ENCODE measurements around the gene SLC35B4. TPM values are rescaled to one million over a fixed set of nuclear protein-coding genes. Genes with fewer than 3 reads are reported as not detected.

The SLC35B4 gene
- total RNA-seq, 1 experiment from 2014 or later, result 14.7 TPM

- no peak for TF ChIP-seq CTCF (IDR thresholded peaks at IDR 0.05 in 2 of 3, conservative IDR thresholded peaks at IDR 0.05 in 1 of 3; ENCODE audit: borderline replicate concordance in 1 of 3, insufficient read depth in 1 of 3, low read depth in 2 of 3, low read length in 2 of 3)
- TF ChIP-seq ATF3 (IDR thresholded peaks at IDR 0.05), result no peak
- TF ChIP-seq SIN3A (IDR thresholded peaks at IDR 0.05; ENCODE audit: low read depth), result no peak
- TF ChIP-seq CBX3 (IDR thresholded peaks at IDR 0.05; ENCODE audit: low read depth), result no peak
- TF ChIP-seq FOSL1 (IDR thresholded peaks at IDR 0.05; ENCODE audit: low read depth), result no peak
- no peak for TF ChIP-seq JUND (IDR thresholded peaks at IDR 0.05)
- no peak for TF ChIP-seq SRF (IDR thresholded peaks at IDR 0.05; ENCODE audit: low read depth)
- no peak for TF ChIP-seq CEBPB (IDR thresholded peaks at IDR 0.05; ENCODE audit: low read depth)
- TF ChIP-seq ZNF274 (IDR thresholded peaks at IDR 0.05; ENCODE audit: low read depth, low read length), result no peak
- TF ChIP-seq EZH2 (IDR thresholded peaks at IDR 0.05), result no peak
Measured at GRCh38 chr7:134333943-134334342, 17.2 kb upstream of the SLC35B4 start (continued).

GRCh38 chr7:134332892-134333291 is 16.2 kb upstream of the SLC35B4 start:
- intact Hi-C loops (cut with micrococcal nuclease), result no loop called here
- ChIA-PET RAD21 (ENCODE audit: low non-redundant PET in 1 of 2, low total read pairs in 2 of 2, uncharacterized antibody in 2 of 2, unreplicated experiment in 2 of 2) (no interaction called here), POLR2A (no interaction called here), CTCF (no interaction called here)
- Histone ChIP-seq H3K27me3 (ENCODE audit: insufficient read depth, low read length) (no peaks in the 10 kb centered on the region), H3K36me3 (ENCODE audit: control insufficient read depth in 1 of 2, insufficient read depth in 2 of 2, low read length in 2 of 2) (no peaks in the 10 kb centered on the region), H3K4me1 (ENCODE audit: control insufficient read depth in 1 of 2, insufficient read depth in 2 of 2, low read length in 2 of 2) (no peaks in the 10 kb centered on the region), H3K9ac (ENCODE audit: low read length) (no peak overlapping the region), H3K9me3 (ENCODE audit: control insufficient read depth in 1 of 2, insufficient read depth in 1 of 2, low read depth in 1 of 2, low read length in 2 of 2) (no peaks in the 10 kb centered on the region), H3K4me2 (ENCODE audit: low read length) (no peak overlapping the region), H3K79me2 (ENCODE audit: insufficient read depth, low read length) (no peaks in the 10 kb centered on the region), H2AFZ (ENCODE audit: low read depth, low read length, poor library complexity, severe bottlenecking) (no peak overlapping the region), H4K20me1 (ENCODE audit: insufficient read depth) (no peaks in the 10 kb centered on the region), H3K4me3 (replicated peaks in 1 of 2; ENCODE audit: low read depth in 1 of 2, low read length in 2 of 2) (no peak overlapping the region), H3K9me2 (ENCODE audit: insufficient read depth) (no peaks in the 10 kb centered on the region), H3K27ac (ENCODE audit: low read depth, low read length) (no peak overlapping the region)
- DNase-seq (ENCODE audit: low read depth, low spot score) (no peak), ATAC-seq (no peak)
- no peak for TF ChIP-seq TCF7L2 (IDR thresholded peaks at IDR 0.05; ENCODE audit: borderline replicate concordance, extremely low read depth, insufficient read depth, insufficient read length)
- TF ChIP-seq POLR2A (IDR thresholded peaks at IDR 0.05; ENCODE audit: borderline replicate concordance, extremely low read depth, insufficient read depth, insufficient read length), result no peak
- TF ChIP-seq EZH2phosphoT487 (IDR thresholded peaks at IDR 0.05; ENCODE audit: borderline replicate concordance), result no peak
- no peak for TF ChIP-seq REST (IDR thresholded peaks at IDR 0.05; ENCODE audit: low read depth)
- TF ChIP-seq ZBTB33 (IDR thresholded peaks at IDR 0.05; ENCODE audit: extremely low read depth, insufficient replicate concordance, low read length), result no peak
- no peak for TF ChIP-seq ZNF274 (IDR thresholded peaks at IDR 0.05; ENCODE audit: low read depth, low read length)
- no TSS peak for BruUV-seq (replicated peaks)

Measured in HCT116 (cell line).